ENCODE measurements around the gene FGFR4.

DNA sequence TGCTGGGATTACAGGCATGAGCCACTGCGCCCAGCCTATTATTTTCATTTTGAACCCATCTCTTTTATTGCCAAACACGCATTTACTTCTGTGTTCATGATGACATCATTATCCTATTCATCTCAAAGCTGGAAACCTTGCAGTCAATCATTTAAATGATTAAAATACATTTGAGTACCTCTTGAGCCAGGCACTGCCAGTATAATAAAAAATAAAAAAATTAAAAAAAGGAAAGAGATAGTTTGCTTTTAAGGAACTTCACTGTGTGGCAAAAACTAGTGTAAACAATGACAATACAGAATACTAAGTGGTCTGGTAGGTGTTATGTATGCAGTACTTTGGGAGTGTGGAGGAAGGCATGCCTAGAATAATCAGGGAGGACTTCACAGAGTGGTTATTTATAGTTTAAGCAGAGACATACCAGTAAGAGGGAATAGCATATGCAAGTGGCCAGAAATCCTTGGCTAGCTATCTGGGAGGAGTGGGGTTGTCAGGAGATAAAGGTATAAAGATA is 55.4 kb downstream of the FGFR4 start:
- TF ChIP-seq ZNF274 (IDR thresholded peaks at IDR 0.05; ENCODE audit: borderline replicate concordance, extremely low read depth, low read length): no peak
- no peak for TF ChIP-seq CTCF (IDR thresholded peaks at IDR 0.05; ENCODE audit: control extremely low read depth in 1 of 3, insufficient read depth in 1 of 3, low read depth in 1 of 3, low read length in 3 of 3)
- no peak for TF ChIP-seq RBBP5 (IDR thresholded peaks at IDR 0.05; ENCODE audit: borderline replicate concordance, low read depth, low read length)
- TF ChIP-seq KDM5A (IDR thresholded peaks at IDR 0.05; ENCODE audit: low read length): no peak
- no peak for TF ChIP-seq PHF8 (conservative IDR thresholded peaks at IDR 0.05; ENCODE audit: low read depth, low read length)
- TF ChIP-seq POLR2AphosphoS5 (IDR thresholded peaks at IDR 0.05; ENCODE audit: low read depth, low read length): no peak
- no peak for TF ChIP-seq TBP (IDR thresholded peaks at IDR 0.05; ENCODE audit: low read depth, low read length)
- TF ChIP-seq EP300 (IDR thresholded peaks at IDR 0.05; ENCODE audit: borderline replicate concordance in 1 of 2, low read depth in 2 of 2, low read length in 2 of 2): no peak
- TF ChIP-seq POLR2A (IDR thresholded peaks at IDR 0.05; ENCODE audit: control extremely low read depth in 1 of 2, low read depth in 2 of 2, low read length in 2 of 2): no peak
- no peak for TF ChIP-seq GABPA (IDR thresholded peaks at IDR 0.05; ENCODE audit: borderline replicate concordance, insufficient read depth, low read length)
- TF ChIP-seq, protein P1, sequence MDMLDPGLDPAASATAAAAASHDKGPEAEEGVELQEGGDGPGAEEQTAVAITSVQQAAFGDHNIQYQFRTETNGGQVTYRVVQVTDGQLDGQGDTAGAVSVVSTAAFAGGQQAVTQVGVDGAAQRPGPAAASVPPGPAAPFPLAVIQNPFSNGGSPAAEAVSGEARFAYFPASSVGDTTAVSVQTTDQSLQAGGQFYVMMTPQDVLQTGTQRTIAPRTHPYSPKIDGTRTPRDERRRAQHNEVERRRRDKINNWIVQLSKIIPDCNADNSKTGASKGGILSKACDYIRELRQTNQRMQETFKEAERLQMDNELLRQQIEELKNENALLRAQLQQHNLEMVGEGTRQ (IDR thresholded peaks at IDR 0.05; ENCODE audit: low read length): no peak
- TF ChIP-seq EZH2 (IDR thresholded peaks at IDR 0.05; ENCODE audit: low read depth, low read length, severe bottlenecking): no peak
